Osteoblast (primary cell): ENCODE results near the gene RDX. TPM values are rescaled to one million over a fixed set of nuclear protein-coding genes. Genes with fewer than 3 reads are reported as not detected.

Experiments used
- DNase-seq: peaks from one replicate; pipeline ENCODE4 v3.0.0; 2011; ENCODE audit warnings: low spot score, mixed read lengths; ENCODE audit not compliant: insufficient read length; ENCODE audit errors: missing footprints
- H2AFZ ChIP-seq: 2 replicates; pipeline ENCODE4 v1.6.0; 2011; ENCODE audit warnings: mild to moderate bottlenecking, low read length
- H3K27ac ChIP-seq: 2 replicates; pipeline ENCODE4 v1.5.1; 2011; ENCODE audit warnings: mild to moderate bottlenecking, low read depth, low read length, moderate library complexity
- H3K27me3 ChIP-seq: 2 replicates; pipeline ENCODE4 v1.6.0; 2012; ENCODE audit warnings: mild to moderate bottlenecking, control low read depth, inconsistent platforms, low read length, moderate library complexity; ENCODE audit not compliant: insufficient read depth
- H3K36me3 ChIP-seq: 2 replicates; pipeline ENCODE4 v1.5.1; 2011; ENCODE audit warnings: mild to moderate bottlenecking, low read length, control low read depth, moderate library complexity; ENCODE audit not compliant: insufficient read depth
- H3K4me1 ChIP-seq: 2 replicates; pipeline ENCODE4 v1.5.1; 2011; ENCODE audit warnings: mild to moderate bottlenecking, low read length, control low read depth, moderate library complexity; ENCODE audit not compliant: insufficient read depth
- H3K4me2 ChIP-seq: 2 replicates; pipeline ENCODE4 v1.6.0; 2011; ENCODE audit warnings: mild to moderate bottlenecking, low read length; ENCODE audit not compliant: insufficient read depth
- H3K4me3 ChIP-seq: fragments of 200-600 bp; sonication (generic); 3 replicates; pipeline ENCODE4 v1.5.1; 2012; ENCODE audit warnings: mild to moderate bottlenecking, low read length, inconsistent platforms; ENCODE audit not compliant: insufficient read depth
- H3K79me2 ChIP-seq: 2 replicates; pipeline ENCODE4 v1.6.0; 2012; ENCODE audit warnings: mild to moderate bottlenecking, low read length, control low read depth, inconsistent platforms; ENCODE audit not compliant: insufficient read depth
- H3K9me3 ChIP-seq: 2 replicates; pipeline ENCODE4 v1.5.1; 2011; ENCODE audit warnings: low read depth, low read length, control low read depth
- H4K20me1 ChIP-seq: 2 replicates; pipeline ENCODE4 v1.6.0; 2012; ENCODE audit warnings: mild to moderate bottlenecking, low read length, control low read depth; ENCODE audit not compliant: insufficient read depth
- total RNA-seq: library from RNA; depleted of rRNA; stranded (reverse); fragments of >200 nt; gene quantifications from 2 replicates; pipeline ENCODE4 v1.2.3, GENCODE V29; 2012
- TF ChIP-seq, protein P1 (sequence below): IDR thresholded peaks from 2 replicates; pipeline ENCODE4 v1.5.1; 2011; ENCODE audit warnings: mild to moderate bottlenecking, low read depth, low read length, moderate library complexity; ENCODE audit errors: extremely low read depth

Gene RDX
- total RNA-seq, 1 donor: 79.3 TPM

DNA sequence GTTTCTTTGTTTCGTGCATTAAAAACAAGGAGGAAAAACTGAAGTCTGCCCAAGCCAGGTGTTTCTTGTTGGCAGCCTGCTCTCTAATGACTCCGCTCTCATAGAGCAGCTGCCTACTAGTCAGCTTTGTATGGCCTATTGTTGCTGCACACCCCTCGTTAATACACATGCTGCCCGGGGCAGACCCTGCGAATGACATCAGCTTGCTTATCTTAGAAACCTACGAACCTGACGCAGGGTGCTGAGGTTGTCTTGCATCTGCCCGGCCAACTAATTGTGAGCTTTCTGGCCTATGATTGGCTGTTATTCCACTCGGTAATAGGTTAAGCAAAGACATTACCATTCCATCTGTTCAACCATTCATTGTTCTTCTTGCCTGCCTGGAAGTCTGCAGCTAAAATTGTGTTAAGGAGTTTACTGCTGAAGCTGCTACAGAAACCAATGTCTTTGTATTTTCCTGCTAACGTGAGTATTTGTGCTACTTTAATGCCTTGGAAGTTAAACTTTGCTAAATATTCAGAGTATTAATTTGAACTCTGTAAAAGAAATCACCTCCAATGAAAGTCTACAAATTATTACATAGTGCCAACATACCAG, 165.7 kb downstream of the RDX start:
- Histone ChIP-seq H2AFZ (no peak overlapping the region), H3K4me3 (no peak overlapping the region), H3K27ac (no peak overlapping the region), H3K4me2 (no peak overlapping the region), H3K27me3 (no peaks in the 10 kb centered on the region), H4K20me1 (no peaks in the 10 kb centered on the region), H3K36me3 (no peaks in the 10 kb centered on the region), H3K9me3 (no peaks in the 10 kb centered on the region), H3K4me1 (no peaks in the 10 kb centered on the region), H3K79me2 (peaks cover 42% of the 10 kb centered on the region)
- TF ChIP-seq, protein P1, sequence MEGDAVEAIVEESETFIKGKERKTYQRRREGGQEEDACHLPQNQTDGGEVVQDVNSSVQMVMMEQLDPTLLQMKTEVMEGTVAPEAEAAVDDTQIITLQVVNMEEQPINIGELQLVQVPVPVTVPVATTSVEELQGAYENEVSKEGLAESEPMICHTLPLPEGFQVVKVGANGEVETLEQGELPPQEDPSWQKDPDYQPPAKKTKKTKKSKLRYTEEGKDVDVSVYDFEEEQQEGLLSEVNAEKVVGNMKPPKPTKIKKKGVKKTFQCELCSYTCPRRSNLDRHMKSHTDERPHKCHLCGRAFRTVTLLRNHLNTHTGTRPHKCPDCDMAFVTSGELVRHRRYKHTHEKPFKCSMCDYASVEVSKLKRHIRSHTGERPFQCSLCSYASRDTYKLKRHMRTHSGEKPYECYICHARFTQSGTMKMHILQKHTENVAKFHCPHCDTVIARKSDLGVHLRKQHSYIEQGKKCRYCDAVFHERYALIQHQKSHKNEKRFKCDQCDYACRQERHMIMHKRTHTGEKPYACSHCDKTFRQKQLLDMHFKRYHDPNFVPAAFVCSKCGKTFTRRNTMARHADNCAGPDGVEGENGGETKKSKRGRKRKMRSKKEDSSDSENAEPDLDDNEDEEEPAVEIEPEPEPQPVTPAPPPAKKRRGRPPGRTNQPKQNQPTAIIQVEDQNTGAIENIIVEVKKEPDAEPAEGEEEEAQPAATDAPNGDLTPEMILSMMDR: no peak
- DNase-seq: no peak

DNA sequence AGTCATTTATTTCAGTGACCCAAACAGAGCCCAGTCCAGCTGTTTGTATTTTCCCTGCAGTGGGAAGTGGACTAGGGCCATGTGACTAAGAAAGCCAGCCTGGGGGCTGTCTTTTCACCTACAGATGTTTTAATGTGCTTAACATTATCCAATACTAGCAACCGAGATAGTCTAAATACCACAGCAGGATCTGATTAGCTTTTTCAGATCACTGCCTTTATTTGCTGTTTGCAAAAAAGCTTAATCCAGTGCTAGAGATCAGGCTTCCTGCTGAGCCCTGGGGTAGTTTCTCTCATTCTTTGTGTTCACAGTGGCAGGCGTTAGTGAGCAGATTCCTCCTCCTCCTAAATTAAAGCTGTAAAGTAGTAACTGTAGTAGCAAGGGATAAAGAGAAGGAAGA, 168.3 kb downstream of the RDX start:
- TF ChIP-seq, protein P1: no peak
- H3K4me1 ChIP-seq: peaks cover 11% of the 10 kb centered on the region
- no peaks in the 10 kb centered on the region for H3K27me3 ChIP-seq
- peaks cover 55% of the 10 kb centered on the region for H3K79me2 ChIP-seq
- H3K9me3 ChIP-seq: no peaks in the 10 kb centered on the region
- no peaks in the 10 kb centered on the region for H3K36me3 ChIP-seq
- H2AFZ ChIP-seq: peak overlapping the region; percentile 2
- no peak overlapping the region for H3K27ac ChIP-seq
- DNase-seq: no peak
- H3K4me3 ChIP-seq: no peak overlapping the region
- H4K20me1 ChIP-seq: no peaks in the 10 kb centered on the region
- no peak overlapping the region for H3K4me2 ChIP-seq

DNA sequence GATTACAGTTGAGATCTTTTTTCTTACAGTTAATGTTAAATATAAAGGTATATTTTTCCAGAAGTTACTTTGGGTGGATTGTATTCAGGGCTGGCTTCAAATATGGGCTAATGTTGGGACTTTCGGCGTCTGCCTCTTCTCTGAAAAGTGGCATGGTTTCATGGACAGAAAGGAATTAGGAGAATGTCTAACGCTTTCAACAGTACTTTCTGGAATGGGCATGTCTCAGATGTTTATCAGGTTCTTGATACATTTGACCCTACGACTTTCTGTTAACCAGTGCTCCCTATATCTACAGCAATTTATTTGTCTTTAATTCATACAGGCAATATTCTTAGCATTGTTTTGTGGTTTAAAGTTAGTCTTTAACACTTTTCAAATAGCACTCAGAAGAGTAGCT, 169.5 kb downstream of the RDX start:
- no peak for DNase-seq
- Histone ChIP-seq H3K36me3 (no peaks in the 10 kb centered on the region), H3K27me3 (no peaks in the 10 kb centered on the region), H3K4me3 (no peak overlapping the region), H2AFZ (no peak overlapping the region), H3K27ac (no peak overlapping the region), H3K79me2 (peaks cover 61% of the 10 kb centered on the region), H4K20me1 (no peaks in the 10 kb centered on the region), H3K4me1 (peaks cover 20% of the 10 kb centered on the region), H3K9me3 (no peaks in the 10 kb centered on the region), H3K4me2 (no peak overlapping the region)
- TF ChIP-seq, protein P1: no peak

DNA sequence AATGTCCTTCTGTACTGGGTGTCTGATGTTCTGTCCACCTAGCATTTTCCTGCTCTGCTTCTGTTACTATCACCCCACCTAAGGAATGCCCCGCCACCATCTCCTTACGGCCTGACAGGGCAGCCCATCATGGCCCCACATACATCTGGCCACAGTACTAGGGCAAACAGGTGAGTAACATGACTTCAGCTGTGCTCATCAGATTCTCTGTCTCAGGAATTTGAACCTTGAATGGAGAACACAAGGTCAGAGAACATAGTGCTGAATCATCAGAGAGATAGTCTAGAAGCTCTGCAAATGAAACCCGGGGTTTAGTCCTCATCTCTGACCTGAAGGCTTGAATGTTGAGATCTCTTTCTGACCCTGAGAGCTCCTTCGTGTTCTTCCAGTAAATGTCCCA, 170.8 kb downstream of the RDX start:
- H3K4me1 ChIP-seq: peaks cover 32% of the 10 kb centered on the region
- H4K20me1 ChIP-seq: peaks cover 4% of the 10 kb centered on the region
- DNase-seq: no peak
- H3K27me3 ChIP-seq: no peaks in the 10 kb centered on the region
- H3K27ac ChIP-seq: peak overlapping the region; percentile 9
- peaks cover 56% of the 10 kb centered on the region for H3K79me2 ChIP-seq
- H3K4me3 ChIP-seq: no peak overlapping the region
- H3K9me3 ChIP-seq: no peaks in the 10 kb centered on the region
- no peaks in the 10 kb centered on the region for H3K36me3 ChIP-seq
- peak overlapping the region; percentile 0 for H3K4me2 ChIP-seq
- TF ChIP-seq, protein P1: no peak
- H2AFZ ChIP-seq: no peak overlapping the region

Other genes with a start within 250 kb of the RDX start
- gene ZC3H12C, start 203.2 kb downstream of the RDX start, total RNA-seq: 9.1 and 10.5 TPM in 2 replicates
- gene FDX1, start 133.3 kb upstream of the RDX start, total RNA-seq: 9.0 and 9.7 TPM in 2 replicates